Measurements from ENCODE around the gene FNDC11. TPM values are rescaled to one million over a fixed set of nuclear protein-coding genes. Genes with fewer than 3 reads are reported as not detected.

The FNDC11 gene
- total and polyA plus RNA-seq, 4 donors, result 0.57 to 0.84 TPM; not detected in 2

DNA sequence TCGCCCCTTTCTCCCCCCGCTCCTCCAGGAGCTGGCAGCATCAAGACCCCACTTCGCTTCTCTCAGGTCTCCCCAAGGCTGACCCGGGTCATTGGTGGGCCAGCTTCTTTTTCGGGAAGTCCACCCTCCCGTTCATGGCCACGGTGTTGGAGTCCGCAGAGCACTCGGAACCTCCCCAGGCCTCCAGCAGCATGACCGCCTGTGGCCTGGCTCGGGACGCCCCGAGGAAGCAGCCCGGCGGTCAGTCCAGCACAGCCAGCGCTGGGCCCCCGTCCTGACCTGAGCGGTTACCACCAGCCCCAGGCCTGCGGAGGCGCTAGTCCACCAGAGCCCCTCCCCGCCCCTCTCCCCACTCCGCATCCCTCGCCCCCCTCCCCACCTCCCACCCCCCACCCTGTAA lies 32.4 kb upstream of the FNDC11 start:
- H3K4me1 ChIP-seq (ENCODE audit: control insufficient read depth in 1 of 2, insufficient read depth in 2 of 2, low read length in 2 of 2), result no peaks in the 10 kb centered on the region
- no peaks in the 10 kb centered on the region for H3K36me3 ChIP-seq (ENCODE audit: control insufficient read depth in 1 of 2, insufficient read depth in 2 of 2, low read length in 1 of 2)
- ATAC-seq (ENCODE audit: low FRiP score), result no peak
- H3K9me3 ChIP-seq (ENCODE audit: control insufficient read depth, low read length), result no peaks in the 10 kb centered on the region
- intact Hi-C loops (cut with DNase I), result no loop called here
- WGBS, 2 donors, result 12 to 14% methylated on average over 18 to 23 of the region's 23 CpGs
- peak overlapping the region; percentile 71 to 80 for H3K4me3 ChIP-seq (ENCODE audit: low read length in 2 of 2)
- H3K27ac ChIP-seq (ENCODE audit: low read depth in 1 of 2, low read length in 2 of 2), result no peak overlapping the region
- peak in 1 of 2 donors; percentile 70 for DNase-seq
- H3K27me3 ChIP-seq (ENCODE audit: control insufficient read depth in 1 of 2, insufficient read depth in 2 of 2, low read length in 1 of 2), result no peaks in the 10 kb centered on the region

GRCh38 chr20:63522091-63522868 lies 31.7 kb upstream of the FNDC11 start:
- intact Hi-C loops (cut with DNase I), result no loop called here
- Histone ChIP-seq H3K4me1 (ENCODE audit: control insufficient read depth in 1 of 2, insufficient read depth in 2 of 2, low read length in 2 of 2) (no peaks in the 10 kb centered on the region), H3K36me3 (ENCODE audit: control insufficient read depth in 1 of 2, insufficient read depth in 2 of 2, low read length in 1 of 2) (no peaks in the 10 kb centered on the region), H3K4me3 (ENCODE audit: low read length in 2 of 2) (no peak overlapping the region), H3K27me3 (ENCODE audit: control insufficient read depth in 1 of 2, insufficient read depth in 2 of 2, low read length in 1 of 2) (no peaks in the 10 kb centered on the region), H3K27ac (ENCODE audit: low read depth in 1 of 2, low read length in 2 of 2) (no peak overlapping the region), H3K9me3 (ENCODE audit: control insufficient read depth, low read length) (no peaks in the 10 kb centered on the region)
- WGBS, 2 donors, result 61 to 67% methylated on average over 13 of the region's 13 CpGs
- ATAC-seq (ENCODE audit: low FRiP score), result no peak
- DNase-seq, result peak in 1 of 2 donors; percentile 57

DNA sequence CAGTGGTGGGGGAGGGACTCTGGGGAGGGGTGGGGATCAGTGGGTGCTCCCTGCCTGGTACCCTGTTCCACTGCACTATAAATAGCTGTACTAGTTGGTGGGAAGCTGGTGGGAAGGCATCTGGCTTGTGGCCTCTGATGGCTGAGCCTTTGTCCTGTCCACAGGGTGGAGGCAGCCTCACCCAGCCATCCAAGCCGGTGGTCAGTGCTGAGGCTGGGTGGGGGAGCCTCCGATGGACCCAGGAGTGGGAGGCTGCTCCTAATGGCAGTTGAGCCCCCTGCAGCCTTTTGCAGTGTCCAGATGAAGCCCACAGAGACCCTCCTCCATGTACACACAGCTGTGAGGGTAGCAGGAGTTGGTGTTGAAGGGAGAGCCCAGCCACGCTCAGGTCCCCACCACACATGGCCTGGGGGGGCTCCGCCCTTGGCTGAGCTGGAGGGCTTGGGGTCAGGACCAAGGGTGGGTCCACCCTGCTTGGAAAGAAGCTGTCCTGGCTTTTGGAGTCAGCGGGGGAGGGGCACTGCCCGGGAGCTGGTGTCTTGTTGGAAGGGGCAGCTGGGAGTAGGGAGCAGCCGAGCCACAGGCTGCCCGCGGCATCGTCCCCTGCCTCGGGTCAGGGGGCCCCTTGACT lies 30.9 kb upstream of the FNDC11 start:
- 98 to 99% methylated on average over 10 to 11 of the region's 11 CpGs for WGBS, 2 donors
- Histone ChIP-seq H3K9me3 (ENCODE audit: control insufficient read depth, low read length) (no peaks in the 10 kb centered on the region), H3K4me1 (ENCODE audit: control insufficient read depth in 1 of 2, insufficient read depth in 2 of 2, low read length in 2 of 2) (no peaks in the 10 kb centered on the region), H3K27ac (ENCODE audit: low read depth in 1 of 2, low read length in 2 of 2) (no peak overlapping the region), H3K4me3 (ENCODE audit: low read length in 2 of 2) (no peak overlapping the region), H3K36me3 (ENCODE audit: control insufficient read depth in 1 of 2, insufficient read depth in 2 of 2, low read length in 1 of 2) (no peaks in the 10 kb centered on the region), H3K27me3 (ENCODE audit: control insufficient read depth in 1 of 2, insufficient read depth in 2 of 2, low read length in 1 of 2) (no peaks in the 10 kb centered on the region)
- ATAC-seq (ENCODE audit: low FRiP score), result no peak
- peak in 1 of 2 donors; percentile 74 for DNase-seq
- intact Hi-C loops (cut with DNase I), result no loop called here

- no peak for DNase-seq
- 52 to 53% methylated on average over 3 of the region's 3 CpGs for WGBS, 2 donors
- Histone ChIP-seq H3K27ac (ENCODE audit: low read depth in 1 of 2, low read length in 2 of 2) (no peak overlapping the region), H3K27me3 (ENCODE audit: control insufficient read depth in 1 of 2, insufficient read depth in 2 of 2, low read length in 1 of 2) (no peaks in the 10 kb centered on the region), H3K9me3 (ENCODE audit: control insufficient read depth, low read length) (no peaks in the 10 kb centered on the region), H3K36me3 (ENCODE audit: control insufficient read depth in 1 of 2, insufficient read depth in 2 of 2, low read length in 1 of 2) (no peaks in the 10 kb centered on the region), H3K4me3 (ENCODE audit: low read length in 2 of 2) (no peak overlapping the region), H3K4me1 (ENCODE audit: control insufficient read depth in 1 of 2, insufficient read depth in 2 of 2, low read length in 2 of 2) (no peaks in the 10 kb centered on the region)
- ATAC-seq (ENCODE audit: low FRiP score), result no peak
- intact Hi-C loops (cut with DNase I), result no loop called here
These were observed 28.8 kb upstream of the FNDC11 start for GRCh38 chr20:63525185-63525584.

DNA sequence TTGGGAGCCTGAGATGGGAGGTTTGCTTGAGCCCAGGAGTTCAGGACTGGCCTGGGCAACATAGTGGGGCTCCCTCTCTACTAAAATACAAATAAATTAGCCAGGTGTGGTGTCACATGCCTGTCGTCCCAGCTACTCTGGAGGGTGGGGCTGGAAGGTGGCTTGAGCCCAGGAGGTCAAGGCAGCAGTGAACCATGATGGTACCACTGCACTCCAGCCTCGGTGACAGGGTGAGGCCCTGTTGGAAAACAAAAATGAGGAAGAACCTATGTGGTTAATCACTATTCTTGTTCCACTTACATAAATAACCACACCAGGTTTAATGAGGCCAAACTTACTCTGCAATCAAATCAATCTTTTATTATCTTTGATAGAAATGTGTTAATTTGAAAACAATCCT lies 28.0 kb upstream of the FNDC11 start:
- H3K9me3 ChIP-seq (ENCODE audit: control insufficient read depth, low read length), result no peaks in the 10 kb centered on the region
- intact Hi-C loops (cut with DNase I), result no loop called here
- H3K27me3 ChIP-seq (ENCODE audit: control insufficient read depth in 1 of 2, insufficient read depth in 2 of 2, low read length in 1 of 2), result no peaks in the 10 kb centered on the region
- DNase-seq (peak in 1 of 2 donors; percentile 23), ATAC-seq (ENCODE audit: low FRiP score) (no peak)
- no peak overlapping the region for H3K4me3 ChIP-seq (ENCODE audit: low read length in 2 of 2)
- WGBS, 2 donors, result 11 to 16% methylated on average over 2 of the region's 2 CpGs
- no peaks in the 10 kb centered on the region for H3K4me1 ChIP-seq (ENCODE audit: control insufficient read depth in 1 of 2, insufficient read depth in 2 of 2, low read length in 2 of 2)
- H3K27ac ChIP-seq (ENCODE audit: low read depth in 1 of 2, low read length in 2 of 2), result no peak overlapping the region
- no peaks in the 10 kb centered on the region for H3K36me3 ChIP-seq (ENCODE audit: control insufficient read depth in 1 of 2, insufficient read depth in 2 of 2, low read length in 1 of 2)

DNA sequence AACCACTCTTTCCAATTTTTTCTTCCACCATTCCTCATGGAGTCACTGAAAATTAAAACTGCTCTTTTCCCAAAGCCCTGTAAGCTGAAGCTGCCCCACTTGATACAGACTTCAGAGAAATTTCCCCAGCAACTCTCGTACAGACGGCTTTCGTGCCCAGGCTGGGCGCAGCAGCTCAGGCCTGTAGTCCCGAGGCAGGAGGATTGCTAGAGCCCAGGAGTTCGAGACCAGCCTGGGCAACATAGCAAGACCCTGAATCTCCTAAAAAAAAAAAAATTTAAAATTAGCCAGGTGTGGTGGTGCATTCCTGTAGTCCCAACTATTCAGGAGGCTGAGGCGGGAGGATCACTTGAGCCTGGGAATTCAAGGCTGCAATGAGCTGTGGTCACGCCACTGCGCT lies 26.8 kb upstream of the FNDC11 start:
- ATAC-seq (ENCODE audit: low FRiP score) (no peak), DNase-seq (peak in 1 of 2 donors; percentile 38)
- intact Hi-C loops (cut with DNase I), result no loop called here

GRCh38 chr20:63529180-63529860 lies 24.6 kb upstream of the FNDC11 start:
- intact Hi-C loops (cut with DNase I), result no loop called here
- no peak for ATAC-seq (ENCODE audit: low FRiP score)
- peak in 1 of 2 donors; percentile 74 for DNase-seq

More for the DNA sequence above, 26.8 kb upstream of the FNDC11 start:
- H3K4me1 ChIP-seq (ENCODE audit: control insufficient read depth in 1 of 2, insufficient read depth in 2 of 2, low read length in 2 of 2), result no peaks in the 10 kb centered on the region
- H3K9me3 ChIP-seq (ENCODE audit: control insufficient read depth, low read length), result no peaks in the 10 kb centered on the region
- no peaks in the 10 kb centered on the region for H3K27me3 ChIP-seq (ENCODE audit: control insufficient read depth in 1 of 2, insufficient read depth in 2 of 2, low read length in 1 of 2)
- no peak overlapping the region for H3K4me3 ChIP-seq (ENCODE audit: low read length in 2 of 2)
- WGBS, 2 donors, result 81 to 85% methylated on average over 9 of the region's 9 CpGs
- no peaks in the 10 kb centered on the region for H3K36me3 ChIP-seq (ENCODE audit: control insufficient read depth in 1 of 2, insufficient read depth in 2 of 2, low read length in 1 of 2)
- H3K27ac ChIP-seq (ENCODE audit: low read depth in 1 of 2, low read length in 2 of 2), result no peak overlapping the region

DNA sequence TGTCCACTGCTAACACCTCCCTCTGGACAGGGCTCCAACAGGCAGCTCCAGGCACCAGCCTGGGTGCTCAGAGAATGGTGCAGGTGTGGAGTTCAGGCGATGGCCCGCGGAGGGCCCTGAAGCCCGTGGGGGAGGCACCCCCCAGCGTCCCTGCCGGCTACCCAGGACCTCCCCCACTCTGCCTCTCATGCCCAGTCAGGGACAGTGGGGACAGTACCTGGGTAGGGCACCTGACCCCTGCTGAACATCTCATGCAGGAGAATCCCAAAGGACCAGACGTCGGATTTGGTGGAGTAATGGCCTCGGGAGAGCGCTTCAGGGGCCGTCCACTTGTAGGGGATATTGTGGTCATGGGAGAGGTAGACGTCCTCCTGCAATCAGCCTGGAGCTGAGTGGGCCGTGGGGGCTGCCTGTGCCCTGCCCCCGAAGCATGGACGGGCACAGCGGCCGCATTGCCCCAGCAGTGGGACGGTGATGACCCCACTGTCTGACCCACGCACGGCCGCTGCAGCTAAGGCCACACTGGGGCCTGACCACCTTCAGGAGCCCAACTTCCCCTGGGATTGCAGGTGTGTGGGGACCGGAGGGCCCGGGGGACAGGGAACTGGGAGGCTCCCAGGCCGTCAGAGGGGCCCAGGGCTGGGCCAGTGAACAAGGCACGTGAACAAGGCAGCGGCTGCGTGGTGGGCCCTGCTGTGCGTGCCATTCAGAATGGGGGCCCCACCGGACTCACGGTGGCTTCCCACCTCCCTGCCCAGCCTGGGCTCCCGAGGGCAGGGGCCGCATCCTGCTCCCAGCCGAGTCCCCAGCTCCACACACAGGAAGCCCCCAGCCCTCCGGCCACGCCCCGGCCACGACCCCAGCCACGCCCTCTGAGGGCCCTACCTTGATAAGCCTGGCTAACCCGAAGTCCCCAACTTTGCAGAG lies 23.8 kb upstream of the FNDC11 start:
- Histone ChIP-seq H3K27ac (ENCODE audit: low read depth in 1 of 2, low read length in 2 of 2) (no peak overlapping the region), H3K9me3 (ENCODE audit: control insufficient read depth, low read length) (no peaks in the 10 kb centered on the region), H3K27me3 (ENCODE audit: control insufficient read depth in 1 of 2, insufficient read depth in 2 of 2, low read length in 1 of 2) (no peaks in the 10 kb centered on the region), H3K4me1 (ENCODE audit: control insufficient read depth in 1 of 2, insufficient read depth in 2 of 2, low read length in 2 of 2) (no peaks in the 10 kb centered on the region), H3K36me3 (ENCODE audit: control insufficient read depth in 1 of 2, insufficient read depth in 2 of 2, low read length in 1 of 2) (no peaks in the 10 kb centered on the region), H3K4me3 (ENCODE audit: low read length in 2 of 2) (no peak overlapping the region)
- no peak for ATAC-seq (ENCODE audit: low FRiP score)
- 76 to 77% methylated on average over 37 to 39 of the region's 39 CpGs for WGBS, 2 donors
- intact Hi-C loops (cut with DNase I), result loop anchor here in 1 of 2 donors (10.0 kb wide), 2 partner anchors 125 to 245 kb away; partner anchors contain the start of genes RTEL1 and STMN3
- DNase-seq, result peak in 1 of 2 donors; percentile 75

More at GRCh38 chr20:63529180-63529860, 24.6 kb upstream of the FNDC11 start:
- Histone ChIP-seq H3K9me3 (ENCODE audit: control insufficient read depth, low read length) (no peaks in the 10 kb centered on the region), H3K4me3 (ENCODE audit: low read length in 2 of 2) (no peak overlapping the region), H3K27ac (ENCODE audit: low read depth in 1 of 2, low read length in 2 of 2) (no peak overlapping the region), H3K27me3 (ENCODE audit: control insufficient read depth in 1 of 2, insufficient read depth in 2 of 2, low read length in 1 of 2) (no peaks in the 10 kb centered on the region), H3K36me3 (ENCODE audit: control insufficient read depth in 1 of 2, insufficient read depth in 2 of 2, low read length in 1 of 2) (no peaks in the 10 kb centered on the region), H3K4me1 (ENCODE audit: control insufficient read depth in 1 of 2, insufficient read depth in 2 of 2, low read length in 2 of 2) (no peaks in the 10 kb centered on the region)
- WGBS, 2 donors, result 75% methylated on average over 27 of the region's 27 CpGs

All from aorta (tissue), 5 donors.